GM21723 (cell line): ENCODE measurements around the gene CEP104.

Experiments used
- ATAC-seq: cut with Tn5 transposase; IDR thresholded peaks from one replicate; pipeline ENCODE4 v1.9.1; 2021; ENCODE audit warnings: mild to moderate bottlenecking, moderate library complexity; ENCODE audit not compliant: unreplicated experiment

The CEP104 gene

DNA sequence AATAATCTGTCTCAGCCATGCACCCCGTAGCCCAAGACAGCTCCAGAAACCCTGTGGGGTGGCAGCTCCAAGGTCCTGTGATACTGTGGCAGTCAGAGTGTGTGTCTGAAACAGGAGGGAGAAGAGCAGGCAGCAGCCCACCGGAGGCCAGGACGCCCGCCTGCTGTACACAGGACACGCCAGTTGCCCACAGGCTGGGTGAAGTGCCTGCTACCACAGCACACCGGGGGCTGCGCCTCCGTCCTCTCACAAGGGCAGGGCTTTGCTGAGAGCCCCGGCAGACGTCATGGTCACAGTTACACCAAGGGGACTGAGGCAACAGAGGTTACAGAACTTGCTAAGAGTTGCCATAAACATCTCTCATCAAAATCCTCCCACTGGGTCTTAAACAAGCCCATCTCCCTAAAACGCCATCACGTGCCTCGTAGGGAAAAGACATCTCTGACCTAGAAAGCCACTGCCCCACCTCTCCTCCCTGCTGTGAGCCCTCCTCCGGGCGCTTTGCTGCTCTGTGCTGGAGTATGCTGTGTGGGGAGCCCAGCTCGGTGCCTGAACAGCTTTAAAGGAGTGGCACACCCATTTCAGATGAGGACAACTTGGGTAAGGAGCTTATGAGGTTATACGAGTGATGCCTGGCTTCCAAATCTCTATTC, 37.7 kb upstream of the CEP104 start:
- ATAC-seq: no peak

DNA sequence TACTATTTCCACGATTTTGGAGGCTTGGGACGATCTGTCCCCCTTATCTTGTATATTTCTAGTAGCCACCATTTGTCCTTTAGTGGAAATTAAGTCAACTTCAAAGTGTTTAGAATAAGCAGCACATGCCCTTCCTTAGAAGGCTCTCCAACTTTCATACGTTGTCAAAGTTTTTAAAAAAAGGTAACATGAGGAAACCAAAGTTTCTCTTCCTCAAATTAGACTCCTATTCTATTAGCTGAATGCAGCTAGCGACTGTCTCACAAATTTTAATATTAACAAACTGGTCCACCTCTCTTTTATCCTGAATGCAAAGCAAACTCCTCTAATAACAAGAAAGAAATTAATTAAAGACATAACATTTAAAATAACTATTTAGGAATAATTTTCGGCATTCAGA, 36.2 kb upstream of the CEP104 start:
- no peak for ATAC-seq

DNA sequence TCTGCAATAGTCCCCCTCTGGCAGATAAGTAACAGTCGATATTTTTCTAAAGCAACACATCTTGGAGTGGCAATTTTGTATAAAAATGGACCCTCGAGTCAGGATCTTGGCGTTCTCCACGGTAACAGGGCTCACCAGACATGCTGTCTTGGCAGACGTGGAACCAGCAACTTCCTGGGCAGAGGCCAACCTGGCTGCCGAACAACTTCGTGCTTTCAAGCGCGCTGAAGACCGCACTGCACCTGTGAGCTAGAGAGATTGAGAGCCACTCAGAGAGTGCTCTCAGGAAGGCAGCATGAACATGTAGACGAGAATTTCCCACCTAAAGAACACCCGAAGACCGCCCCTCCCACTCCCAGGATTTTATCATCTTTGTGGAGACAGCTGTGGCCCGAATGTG, 35.7 kb upstream of the CEP104 start:
- ATAC-seq: no peak

GRCh38 chr1:3891329-3891865, 34.4 kb upstream of the CEP104 start:
- no peak for ATAC-seq

DNA sequence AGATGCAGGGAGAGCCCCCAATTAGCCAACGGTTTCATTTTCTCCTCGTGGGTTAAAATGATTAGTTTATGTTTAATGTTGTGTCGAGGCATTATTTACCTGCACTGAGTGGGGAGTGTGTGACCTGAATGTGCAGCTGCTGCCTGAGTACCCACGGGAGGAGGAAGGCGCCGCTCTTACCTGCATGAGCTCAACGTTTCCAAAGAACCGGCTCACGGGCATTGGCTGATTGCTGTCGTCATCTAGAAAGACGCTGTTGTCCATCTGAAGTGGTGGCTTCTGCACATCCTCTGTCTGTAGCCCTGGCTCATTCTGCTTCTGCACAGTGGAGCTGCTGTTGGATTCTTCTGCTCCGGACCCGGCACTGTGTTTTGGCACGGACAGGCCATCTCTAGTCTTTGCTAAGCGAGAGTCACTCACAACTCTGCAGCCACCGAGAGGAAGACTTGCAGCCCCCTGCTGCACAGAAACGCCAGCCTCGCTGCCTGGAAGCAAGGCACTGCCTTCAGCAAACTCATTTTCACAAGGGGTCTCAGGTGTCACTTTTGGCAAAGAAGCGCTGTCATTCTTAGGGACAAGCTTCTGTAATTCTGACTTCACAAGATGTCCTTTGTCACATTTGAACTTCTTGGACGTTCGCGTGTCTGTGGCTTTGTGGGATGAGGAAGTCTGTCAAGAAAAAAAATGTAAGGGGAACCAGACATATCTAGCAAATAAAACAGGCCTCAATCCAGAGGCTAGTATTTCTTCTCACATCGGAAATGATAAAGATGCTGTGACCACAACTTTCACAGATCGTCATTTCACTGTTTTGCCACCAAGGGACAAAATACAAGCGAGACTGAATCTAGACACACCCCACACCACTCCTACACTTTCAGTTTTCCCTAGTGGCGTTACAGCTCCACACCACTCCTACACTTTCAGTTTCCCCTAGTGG, 33.6 kb upstream of the CEP104 start:
- no peak for ATAC-seq

DNA sequence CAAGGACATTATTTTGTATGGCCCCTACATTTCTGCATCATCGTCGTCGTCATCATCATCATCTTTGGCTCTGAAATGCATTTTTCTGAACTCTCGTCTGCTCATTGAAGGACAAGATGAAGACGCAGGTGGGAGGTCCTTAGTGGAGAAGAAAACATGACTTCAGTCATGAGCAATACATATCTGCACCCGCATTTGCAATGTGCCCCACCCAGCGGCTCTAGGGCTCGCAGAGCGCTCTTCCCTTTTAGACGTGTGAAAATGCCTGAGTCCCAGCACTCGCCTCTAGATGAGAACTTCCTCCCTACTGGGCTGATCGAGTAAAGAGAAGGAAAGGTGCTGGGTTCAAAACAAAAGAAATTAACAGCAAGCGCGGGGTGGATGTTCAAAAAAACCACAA, 32.9 kb upstream of the CEP104 start:
- no peak for ATAC-seq

GRCh38 chr1:3888301-3888700, 31.3 kb upstream of the CEP104 start:
- ATAC-seq: no peak

- ATAC-seq: no peak
These were observed 29.7 kb upstream of the CEP104 start for GRCh38 chr1:3886691-3887090.

GRCh38 chr1:3886106-3886670, 29.2 kb upstream of the CEP104 start:
- ATAC-seq: no peak

DNA sequence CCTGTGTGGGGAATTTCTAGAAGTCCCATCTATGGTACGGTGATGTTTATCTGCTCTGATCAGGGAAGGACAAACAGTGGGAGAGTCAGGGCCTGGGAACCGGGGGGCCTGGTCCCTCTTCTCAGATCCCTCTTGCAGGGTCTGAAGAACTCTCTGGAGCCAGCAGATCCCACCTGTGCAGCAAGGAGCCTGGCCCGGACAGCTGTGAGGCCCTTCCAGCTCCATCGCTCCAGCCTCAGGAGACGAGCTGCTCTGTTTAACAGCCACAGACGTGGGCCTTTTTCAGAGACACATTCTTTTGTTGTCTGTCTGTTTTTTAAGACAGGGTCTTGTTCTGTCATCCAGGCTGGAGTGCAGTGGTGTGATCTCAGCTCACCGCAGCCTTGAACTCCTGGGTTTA, 28.6 kb upstream of the CEP104 start:
- no peak for ATAC-seq

DNA sequence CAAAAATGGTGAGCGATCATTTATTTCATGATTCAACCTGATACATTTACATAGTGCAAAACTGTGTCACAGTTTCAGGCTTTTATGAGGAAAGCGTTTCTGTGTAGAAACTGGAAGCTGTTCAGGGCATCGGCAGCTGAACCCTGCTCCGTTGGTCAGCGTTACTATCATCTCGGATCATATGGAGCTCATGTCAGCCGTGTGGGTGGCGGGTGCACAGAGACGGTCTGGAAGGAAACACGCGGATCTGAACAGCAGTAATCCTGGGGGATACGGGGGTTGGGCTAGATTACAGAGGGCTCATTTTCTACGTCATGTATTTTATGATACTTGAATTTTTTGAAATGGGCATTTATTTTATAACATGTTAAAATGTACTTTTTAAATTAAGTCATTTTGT, 28.0 kb upstream of the CEP104 start:
- ATAC-seq: no peak

- ATAC-seq: no peak
These were observed 26.3 kb upstream of the CEP104 start for GRCh38 chr1:3883194-3883925.

GRCh38 chr1:3881193-3881480, 24.1 kb upstream of the CEP104 start:
- no peak for ATAC-seq

GRCh38 chr1:3880429-3881192, 23.6 kb upstream of the CEP104 start:
- no peak for ATAC-seq

GRCh38 chr1:3879787-3880428, 22.9 kb upstream of the CEP104 start:
- no peak for ATAC-seq

- ATAC-seq: no peak
These were observed 22.1 kb upstream of the CEP104 start for GRCh38 chr1:3879099-3879498.

DNA sequence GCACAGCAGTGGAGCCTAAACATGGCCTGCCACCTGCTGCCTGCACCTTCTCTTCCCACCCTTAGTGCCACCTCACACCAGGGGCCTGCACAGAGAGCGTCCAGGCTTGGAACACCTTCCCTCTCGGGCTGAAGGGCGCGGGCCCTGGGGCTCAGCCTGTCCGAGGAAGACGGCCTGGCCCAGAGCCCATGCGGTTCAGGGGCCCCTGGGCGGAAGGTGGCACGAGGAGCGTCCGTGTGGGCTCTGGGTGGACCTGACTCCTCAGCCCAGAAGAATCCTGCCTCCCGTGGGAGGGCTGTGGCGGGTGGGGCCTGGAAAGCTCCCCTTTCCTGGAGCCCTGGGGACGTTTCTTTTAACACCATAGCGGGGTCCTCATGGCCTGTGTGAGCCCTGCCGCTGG, 19.7 kb upstream of the CEP104 start:
- no peak for ATAC-seq

DNA sequence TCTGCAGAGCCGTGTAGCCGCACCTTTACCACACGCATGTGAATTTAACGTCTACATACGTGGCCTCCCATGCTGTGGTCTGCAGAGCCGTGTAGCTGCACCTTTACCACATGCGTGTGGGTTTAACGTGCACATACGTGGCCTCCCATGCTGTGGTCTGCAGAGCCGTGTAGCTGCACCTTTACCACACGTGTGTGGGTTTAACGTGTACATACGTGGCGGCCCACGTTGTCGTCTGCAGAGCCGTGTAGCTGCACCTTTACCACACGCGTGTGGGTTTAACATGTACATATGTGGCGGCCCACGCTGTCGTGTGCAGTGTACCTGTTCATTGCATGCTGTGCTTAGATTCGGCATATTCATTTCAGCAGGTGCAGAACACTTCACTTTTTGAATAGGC, 17.7 kb upstream of the CEP104 start:
- ATAC-seq: no peak

- ATAC-seq: no peak
These were observed 15.5 kb upstream of the CEP104 start for GRCh38 chr1:3872546-3872945.

GRCh38 chr1:3871451-3871805, 14.4 kb upstream of the CEP104 start:
- no peak for ATAC-seq
